ENCODE measurements around the gene FBXO3.

DNA sequence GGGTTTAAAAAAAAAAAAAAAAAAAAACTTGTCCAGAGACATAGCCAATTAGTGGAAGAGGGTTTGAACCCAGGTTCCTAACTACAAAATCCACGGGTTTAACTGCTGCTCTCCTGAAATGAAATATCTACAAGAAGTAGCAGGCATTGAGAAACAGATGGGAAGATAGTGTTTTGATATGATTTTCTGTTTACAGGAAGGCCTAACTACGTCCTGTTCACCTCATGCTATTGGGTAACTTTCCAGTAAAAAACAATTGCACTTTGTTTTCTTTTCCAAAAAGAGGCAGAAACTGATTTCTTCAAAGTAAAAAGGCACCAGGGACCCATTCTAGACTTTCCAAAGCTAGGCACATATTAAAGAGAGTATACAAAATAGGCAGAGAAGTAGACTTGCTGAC, 67.8 kb downstream of the FBXO3 start:
- no peak for TF ChIP-seq GATA4 (IDR thresholded peaks at IDR 0.05; ENCODE audit: borderline replicate concordance, low read depth)
- TF ChIP-seq, protein P1, sequence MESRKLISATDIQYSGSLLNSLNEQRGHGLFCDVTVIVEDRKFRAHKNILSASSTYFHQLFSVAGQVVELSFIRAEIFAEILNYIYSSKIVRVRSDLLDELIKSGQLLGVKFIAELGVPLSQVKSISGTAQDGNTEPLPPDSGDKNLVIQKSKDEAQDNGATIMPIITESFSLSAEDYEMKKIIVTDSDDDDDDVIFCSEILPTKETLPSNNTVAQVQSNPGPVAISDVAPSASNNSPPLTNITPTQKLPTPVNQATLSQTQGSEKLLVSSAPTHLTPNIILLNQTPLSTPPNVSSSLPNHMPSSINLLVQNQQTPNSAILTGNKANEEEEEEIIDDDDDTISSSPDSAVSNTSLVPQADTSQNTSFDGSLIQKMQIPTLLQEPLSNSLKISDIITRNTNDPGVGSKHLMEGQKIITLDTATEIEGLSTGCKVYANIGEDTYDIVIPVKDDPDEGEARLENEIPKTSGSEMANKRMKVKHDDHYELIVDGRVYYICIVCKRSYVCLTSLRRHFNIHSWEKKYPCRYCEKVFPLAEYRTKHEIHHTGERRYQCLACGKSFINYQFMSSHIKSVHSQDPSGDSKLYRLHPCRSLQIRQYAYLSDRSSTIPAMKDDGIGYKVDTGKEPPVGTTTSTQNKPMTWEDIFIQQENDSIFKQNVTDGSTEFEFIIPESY (CRISPR knock-in tag; IDR thresholded peaks at IDR 0.05): no peak

All from HepG2 (cell line).